Stimulated activated CD4-positive, alpha-beta T cell treated with anti-CD3 and anti-CD28 coated beads, Interleukin-2, amount 100 ng/mL, for 4 hours (primary cell): ENCODE data around the gene ABCC5.

Experiments
- DNase-seq: peaks from one replicate; pipeline ENCODE4 v3.0.0-alpha.2; 2020; ENCODE audit warnings: low read depth

Gene ABCC5

GRCh38 chr3:183922421-183922820 is 95.3 kb downstream of the ABCC5 start:
- DNase-seq, result no peak

- DNase-seq, result no peak
Measured at GRCh38 chr3:183921096-183921495, 96.6 kb downstream of the ABCC5 start.

- DNase-seq, result no peak
Measured at GRCh38 chr3:183920416-183920815, 97.3 kb downstream of the ABCC5 start.

- no peak for DNase-seq
Measured at GRCh38 chr3:183918178-183918577, 99.5 kb downstream of the ABCC5 start.

- DNase-seq, result no peak
Measured at GRCh38 chr3:183917776-183918175, 99.9 kb downstream of the ABCC5 start.

GRCh38 chr3:183914856-183915255 is 102.8 kb downstream of the ABCC5 start:
- DNase-seq, result no peak

- no peak for DNase-seq
Measured at GRCh38 chr3:183913580-183913920, 104.1 kb downstream of the ABCC5 start.

- DNase-seq, result no peak
Measured at GRCh38 chr3:183912895-183913579, 104.6 kb downstream of the ABCC5 start.

- DNase-seq, result no peak
Measured at GRCh38 chr3:183911763-183912506, 105.7 kb downstream of the ABCC5 start.

GRCh38 chr3:183911087-183911486 is 106.6 kb downstream of the ABCC5 start:
- DNase-seq, result no peak

- no peak for DNase-seq
Measured at GRCh38 chr3:183909030-183909600, 108.6 kb downstream of the ABCC5 start.

GRCh38 chr3:183907911-183908331 is 109.8 kb downstream of the ABCC5 start:
- no peak for DNase-seq

- no peak for DNase-seq
Measured at GRCh38 chr3:183907176-183907575, 110.5 kb downstream of the ABCC5 start.

GRCh38 chr3:183906234-183906921 is 111.3 kb downstream of the ABCC5 start:
- DNase-seq, result no peak

GRCh38 chr3:183904833-183905780 is 112.6 kb downstream of the ABCC5 start:
- no peak for DNase-seq

GRCh38 chr3:183898028-183898431 is 119.7 kb downstream of the ABCC5 start:
- DNase-seq, result no peak

GRCh38 chr3:183897606-183898005 is 120.1 kb downstream of the ABCC5 start:
- DNase-seq, result no peak

- no peak for DNase-seq
Measured at GRCh38 chr3:183896610-183897009, 121.1 kb downstream of the ABCC5 start.

GRCh38 chr3:183896184-183896583 is 121.5 kb downstream of the ABCC5 start:
- no peak for DNase-seq

- no peak for DNase-seq
Measured at GRCh38 chr3:183895774-183896173, 121.9 kb downstream of the ABCC5 start.

GRCh38 chr3:183895296-183895695 is 122.4 kb downstream of the ABCC5 start:
- DNase-seq, result no peak
